Naive thymus-derived CD8-positive, alpha-beta T cell (primary cell): ENCODE measurements around the gene GRIFIN. TPM values are rescaled to one million over a fixed set of nuclear protein-coding genes. Genes with fewer than 3 reads are reported as not detected.

ENCODE experiments used
- ATAC-seq, 2 donors: fragments of 150-1000 bp; cut with Tn5 transposase in 1 of 2; sonication (Bioruptor Pico), chemical (Tn5 transposase) in 1 of 2; 1 replicate in 1 of 2; 2 replicates in 1 of 2; pipeline ENCODE4 v1.10.0; 2021; ENCODE audit warnings: mild to moderate bottlenecking in 2 of 2, moderate library complexity in 2 of 2
- POLR2A ChIA-PET: fragments of 350-600 bp; sonication (Branson Sonifier 250); formaldehyde crosslinking; loops from one replicate; lab custom pipeline; 2021; ENCODE audit warnings: antibody characterized with exemption; lab: Charles Lee
- DNase-seq, 10 donors: peaks; one replicate each; pipeline versions ENCODE4 v3.0.0 to v3.0.0-alpha.2; 2020 to 2022
- H3K27ac Mint-ChIP-seq, 10 donors: one replicate each; pipeline ENCODE4 v1.8.0; 2020 to 2022; ENCODE audit warnings: mild to moderate bottlenecking in 10 of 10, mixed read lengths in 10 of 10, moderate library complexity in 4 of 10, inconsistent platforms in 1 of 10
- H3K27me3 Mint-ChIP-seq, 5 donors: one replicate each; pipeline ENCODE4 v1.8.0; 2021 to 2022; ENCODE audit warnings: mixed read lengths in 5 of 5
- H3K36me3 Mint-ChIP-seq, 3 donors: one replicate each; pipeline ENCODE4 v1.8.0; 2020 to 2022; ENCODE audit warnings: mixed read lengths in 3 of 3, mild to moderate bottlenecking in 2 of 3, inconsistent platforms in 1 of 3
- H3K4me1 Mint-ChIP-seq, 4 donors: one replicate each; pipeline ENCODE4 v1.8.0; 2021 to 2022; ENCODE audit warnings: mixed read lengths in 4 of 4
- H3K4me3 Mint-ChIP-seq, 10 donors: one replicate each; pipeline ENCODE4 v1.8.0; 2020 to 2022; ENCODE audit warnings: mild to moderate bottlenecking in 10 of 10, mixed read lengths in 10 of 10, moderate library complexity in 6 of 10, inconsistent platforms in 1 of 10
- H3K9me3 Mint-ChIP-seq, 9 donors: one replicate each; pipeline ENCODE4 v1.8.0; 2020 to 2022; ENCODE audit warnings: mixed read lengths in 9 of 9, mild to moderate bottlenecking in 3 of 9, inconsistent platforms in 1 of 9, moderate library complexity in 1 of 9
- polyA plus RNA-seq, 3 donors: library from polyadenylated mRNA; unstranded; fragments of 300-500 nt; fragmentation: Illumina TruSeq; gene quantifications; one replicate each; pipeline ENCODE4 v1.2.3, GENCODE V29; 2021
- total RNA-seq, 8 experiments: library from RNA in 2 of 8; stranded (reverse) in 2 of 8; gene quantifications; one replicate each; pipeline ENCODE4 v1.2.3 and lab custom pipeline; 2021 to 2026

The GRIFIN gene, protein sequence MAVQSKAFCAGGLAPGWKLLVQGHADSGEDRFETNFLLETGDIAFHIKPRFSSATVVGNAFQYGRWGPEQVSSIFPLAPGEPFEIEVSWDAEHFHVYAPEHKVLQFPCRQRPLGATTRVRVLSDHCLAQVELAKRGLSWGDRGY
- not detected for total RNA-seq
- not detected for polyA plus RNA-seq
- total RNA-seq (lab: John Stamatoyannopoulos, UW): 0 to 0.09 (median 0) reads per million in 6 experiments

DNA sequence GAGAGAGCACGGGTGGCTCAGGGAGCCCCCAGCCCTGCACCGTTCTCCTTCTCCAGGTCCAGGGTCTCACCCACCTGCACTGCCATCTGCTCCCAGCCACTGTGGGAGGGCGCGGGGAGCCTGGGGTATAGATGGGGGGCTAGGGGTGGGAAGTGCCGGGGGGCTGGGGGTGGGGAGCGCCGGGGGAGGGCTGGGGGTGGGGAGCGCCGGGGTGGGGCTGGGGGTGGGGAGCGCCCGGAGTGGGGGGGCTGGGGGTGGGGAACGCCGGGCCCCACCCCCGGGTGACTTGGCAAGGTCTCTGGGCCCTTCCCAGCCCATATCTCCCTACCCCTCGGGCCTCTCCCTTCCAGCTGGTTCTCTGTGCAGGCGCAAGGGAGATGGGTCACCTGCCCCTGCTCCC lies at the start of gene GRIFIN:
GRIFIN (minus strand) TSS at position 101 of the 400 bp plus-strand sequence; CDS start at position 86, 15 bp downstream.
- peak within 1 kb of the TSS in 1 of 10 donors; percentile 13 for H3K4me3 Mint-ChIP-seq
- ATAC-seq (no peak), DNase-seq (no peak)
- peaks cover 1 to 10% (median 8%) of the 10 kb centered on the region in 4 donors for H3K4me1 Mint-ChIP-seq
- peaks cover 0 to 1% (median 0%) of the 10 kb centered on the region in 5 donors for H3K27me3 Mint-ChIP-seq
- POLR2A ChIA-PET: interaction anchor here (0.7 to 2.8 kb wide), 4 partner anchors 33 to 54 kb away, joined by 3 to 15 read pairs (median 10); no protein-coding TSS in a partner anchor
- H3K9me3 Mint-ChIP-seq: peaks cover 0 to 1% (median 0%) of the 10 kb centered on the region in 9 donors
- H3K27ac Mint-ChIP-seq: peak within 1 kb of the TSS in 1 of 10 donors; percentile 32
- no peaks in the 10 kb centered on the region for H3K36me3 Mint-ChIP-seq

DNA sequence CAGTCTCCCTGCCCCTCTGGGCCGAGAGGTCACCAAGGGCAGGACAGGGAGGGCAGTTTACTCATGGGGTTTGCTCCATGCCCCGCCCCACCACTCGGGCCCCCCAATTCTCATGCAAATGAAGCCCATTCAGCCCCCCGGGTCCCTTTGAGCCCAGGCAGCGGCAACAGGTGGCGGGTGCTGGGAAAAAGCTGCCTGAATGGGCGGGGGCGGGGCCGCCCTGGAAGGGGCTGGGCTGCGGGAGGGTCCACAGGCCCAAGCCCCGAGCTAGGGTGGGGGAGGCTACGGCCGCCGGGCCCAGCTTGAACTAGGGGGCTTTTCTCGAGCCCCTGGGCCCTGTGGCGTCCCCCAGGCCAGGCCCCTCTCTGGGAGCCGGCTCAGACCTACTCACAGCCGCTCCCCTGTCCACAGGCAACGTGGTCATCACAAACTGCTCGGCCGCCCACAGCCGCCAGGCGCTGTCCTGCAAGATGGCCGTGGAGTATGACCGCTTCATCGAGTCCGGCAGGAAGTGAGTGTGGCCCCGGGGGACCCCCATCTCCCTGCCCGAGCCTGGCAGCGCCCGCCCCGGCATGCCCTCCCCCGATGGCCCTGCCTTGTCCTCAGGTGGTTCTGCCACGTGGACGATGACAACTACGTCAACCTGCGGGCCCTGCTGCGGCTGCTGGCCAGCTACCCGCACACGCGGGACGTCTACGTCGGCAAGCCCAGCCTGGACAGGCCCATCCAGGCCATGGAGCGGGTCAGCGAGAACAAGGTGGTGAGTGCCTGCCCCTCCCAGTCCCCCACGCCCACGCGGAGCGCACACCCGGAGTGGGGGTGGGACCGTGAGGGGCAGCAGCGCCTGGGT lies 48.8 kb upstream of the GRIFIN start:
- Mint-ChIP-seq H3K4me1 (peaks cover 22 to 70% (median 67%) of the 10 kb centered on the region in 4 donors), H3K9me3 (no peaks in the 10 kb centered on the region), H3K4me3 (peak overlapping the region in 3 of 10 donors; percentile 22 to 91 (median 54)), H3K36me3 (peaks cover 4 to 42% (median 10%) of the 10 kb centered on the region in 3 donors), H3K27me3 (no peaks in the 10 kb centered on the region), H3K27ac (peak overlapping the region in 1 of 10 donors; percentile 29)
- POLR2A ChIA-PET: interaction anchor here (2.0 to 15.4 kb wide), 4 partner anchors 13 to 34 kb away, joined by 4 to 821 read pairs (median 20); partner anchors contain the start of genes IQCE and LFNG
- DNase-seq (peak in 1 of 10 donors; percentile 14), ATAC-seq (no peak)

DNA sequence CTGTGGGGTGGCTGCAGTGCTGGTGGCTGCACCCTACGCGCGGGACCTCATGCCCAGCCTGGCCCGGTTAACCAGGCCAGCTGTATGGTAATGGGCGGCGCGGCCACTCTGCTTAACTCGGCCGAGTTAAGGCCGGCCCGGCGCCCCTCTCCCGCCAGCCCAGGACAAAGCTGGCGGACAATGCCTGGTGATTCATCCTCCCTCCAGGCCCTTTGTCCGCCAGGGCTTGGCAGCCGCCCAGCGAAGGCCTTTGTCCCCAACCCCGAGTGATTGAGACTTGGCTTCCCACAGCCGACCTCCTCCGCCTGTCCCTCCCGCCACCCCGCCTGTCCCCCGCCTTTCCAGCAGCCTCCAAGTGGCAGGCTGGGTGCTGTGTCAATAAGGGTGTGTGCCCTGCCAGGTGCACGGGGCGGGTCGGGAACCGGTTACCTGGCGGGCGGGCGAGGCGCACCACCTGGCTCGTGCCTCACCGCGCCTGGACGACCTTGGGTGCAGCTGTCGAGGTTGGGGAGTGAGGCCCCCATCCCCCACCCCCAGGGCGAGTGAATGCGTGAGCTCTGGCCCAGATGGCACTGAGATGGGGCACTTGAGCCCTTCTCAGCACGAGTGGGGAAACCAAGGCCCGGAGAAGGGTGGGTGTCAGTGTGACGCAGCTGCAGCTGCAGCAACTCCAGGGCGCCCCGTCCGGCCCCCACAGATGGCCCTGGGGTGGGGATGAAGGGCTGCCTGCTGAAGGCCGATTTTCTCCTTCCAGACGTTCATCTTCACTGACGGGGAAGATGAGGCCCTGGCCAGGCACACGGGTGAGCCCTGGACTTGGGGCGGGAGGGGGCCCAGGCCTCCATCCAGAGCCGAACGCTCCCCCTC lies 48.0 kb upstream of the GRIFIN start:
- peak in 2 of 10 donors; percentile 46 to 56 for DNase-seq
- POLR2A ChIA-PET: interaction anchor here (0.6 to 15.4 kb wide), 7 partner anchors 12 to 541 kb away, joined by 3 to 821 read pairs (median 5); partner anchors contain the start of genes BRAT1, IQCE and LFNG
- no peaks in the 10 kb centered on the region for H3K27me3 Mint-ChIP-seq
- ATAC-seq: no peak
- peaks cover 18 to 64% (median 59%) of the 10 kb centered on the region in 4 donors for H3K4me1 Mint-ChIP-seq
- peaks cover 4 to 42% (median 10%) of the 10 kb centered on the region in 3 donors for H3K36me3 Mint-ChIP-seq
- H3K27ac Mint-ChIP-seq: peak overlapping the region in 4 of 10 donors; percentile 40 to 91 (median 56)
- peak overlapping the region; percentile 12 to 93 (median 45) for H3K4me3 Mint-ChIP-seq
- H3K9me3 Mint-ChIP-seq: no peaks in the 10 kb centered on the region

DNA sequence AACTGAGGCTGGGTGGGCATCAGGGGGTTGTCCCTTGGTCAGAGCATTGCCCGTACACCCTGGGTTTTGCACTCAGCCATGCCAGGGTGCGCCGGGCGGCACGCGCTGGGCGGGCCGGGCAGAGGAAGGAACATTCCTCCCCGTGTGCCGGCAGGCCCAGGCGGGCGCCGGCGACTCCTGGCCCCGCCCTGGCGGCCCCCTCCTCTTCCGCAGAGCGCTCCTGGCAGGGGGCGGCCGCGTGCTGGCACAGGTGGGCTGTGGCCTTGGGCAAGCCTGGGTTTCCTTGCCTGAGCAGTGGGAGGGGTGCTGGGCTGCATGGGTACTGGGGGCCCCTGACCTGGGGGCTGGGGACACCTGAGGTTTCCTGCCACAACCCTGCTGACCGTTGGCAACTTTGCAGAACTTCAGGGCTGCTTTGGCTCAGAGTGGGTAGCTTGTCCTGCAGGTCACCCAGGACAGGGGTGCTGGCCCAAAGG lies 47.3 kb upstream of the GRIFIN start:
- Mint-ChIP-seq H3K27ac (peak overlapping the region in 8 of 10 donors; percentile 90 to 95 (median 92)), H3K4me1 (peaks cover 17 to 61% (median 55%) of the 10 kb centered on the region in 4 donors), H3K36me3 (peaks cover 4 to 42% (median 10%) of the 10 kb centered on the region in 3 donors), H3K27me3 (no peaks in the 10 kb centered on the region), H3K9me3 (no peaks in the 10 kb centered on the region), H3K4me3 (peak overlapping the region; percentile 90 to 99 (median 94))
- ATAC-seq (no peak), DNase-seq (no peak)
- POLR2A ChIA-PET: interaction anchor here (0.6 to 15.4 kb wide), 9 partner anchors 12 to 541 kb away, joined by 3 to 821 read pairs (median 5); partner anchors contain the start of genes BRAT1, IQCE and LFNG

DNA sequence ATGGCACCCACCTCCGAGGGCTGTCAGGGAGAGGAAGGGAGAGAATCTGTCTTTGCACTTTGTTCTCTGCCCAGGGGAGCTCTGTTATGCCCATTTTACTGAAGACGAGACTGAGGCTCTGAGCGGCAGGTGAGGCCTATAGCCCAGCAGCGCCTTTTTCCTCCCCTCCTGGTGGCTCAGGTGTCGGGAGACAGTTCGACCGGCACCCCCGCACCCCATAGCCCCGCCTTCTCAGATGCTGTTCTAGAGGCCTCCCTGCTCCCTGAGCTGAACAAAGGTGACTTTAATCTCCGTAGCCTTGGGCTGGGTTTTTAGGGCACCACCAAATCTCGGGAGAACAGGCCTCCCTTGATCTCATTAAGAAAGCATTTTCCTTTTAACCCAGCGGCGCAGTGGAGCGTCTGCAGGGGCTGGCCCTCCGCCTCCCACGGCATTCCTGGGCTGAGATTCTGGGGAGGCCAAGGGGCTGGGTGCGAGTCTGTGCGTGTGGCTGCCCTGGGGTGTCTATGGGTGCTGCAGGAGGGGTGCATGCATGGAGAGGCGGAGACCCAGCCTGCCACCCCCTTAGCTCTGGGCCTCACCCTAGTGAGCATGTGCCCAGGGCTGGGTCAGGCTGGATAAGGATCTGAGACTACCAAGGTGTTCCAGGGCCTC lies 46.7 kb upstream of the GRIFIN start:
- POLR2A ChIA-PET: interaction anchor here (0.6 to 22.8 kb wide), 11 partner anchors 1 to 124 kb away, joined by 3 to 821 read pairs (median 5); partner anchors contain the start of genes BRAT1, IQCE and LFNG
- ATAC-seq (no peak), DNase-seq (no peak)
- Mint-ChIP-seq H3K27ac (peak overlapping the region; percentile 90 to 95 (median 93)), H3K4me3 (peak overlapping the region; percentile 90 to 99 (median 94)), H3K4me1 (peaks cover 18 to 61% (median 55%) of the 10 kb centered on the region in 4 donors), H3K27me3 (no peaks in the 10 kb centered on the region), H3K9me3 (no peaks in the 10 kb centered on the region), H3K36me3 (peaks cover 4 to 37% (median 10%) of the 10 kb centered on the region in 3 donors)

DNA sequence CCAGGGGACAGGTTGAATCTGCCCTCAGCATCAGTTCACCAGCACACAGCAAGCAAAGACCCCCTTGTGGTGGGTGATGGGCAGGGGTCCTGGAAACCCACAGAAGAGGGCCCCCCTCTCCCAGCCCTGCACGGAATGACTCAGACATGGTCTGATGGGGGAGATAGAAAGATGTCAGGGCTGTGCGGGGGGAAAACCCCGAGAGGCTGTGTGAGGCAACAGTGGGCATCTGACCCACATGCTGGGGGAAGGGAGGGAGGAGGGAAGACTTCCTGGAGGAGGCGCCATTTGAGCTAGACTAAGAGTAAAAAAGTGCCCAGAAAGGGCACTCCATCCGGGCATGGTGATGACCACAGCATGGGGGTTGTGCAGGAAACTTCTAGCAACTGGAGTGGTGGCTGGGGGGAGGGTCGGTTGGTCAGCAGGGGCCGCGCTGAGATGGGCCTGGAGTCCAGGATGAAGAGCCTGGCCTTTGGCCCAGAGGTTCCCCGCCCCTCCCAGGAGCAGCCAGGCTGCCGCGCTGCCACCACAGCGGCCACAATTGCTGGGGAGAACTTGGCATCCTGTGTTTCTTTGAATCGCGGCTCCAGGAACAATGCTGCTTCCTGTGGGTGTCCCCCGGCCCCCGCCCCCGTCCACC lies 45.9 kb upstream of the GRIFIN start:
- H3K4me1 Mint-ChIP-seq: peaks cover 20 to 61% (median 55%) of the 10 kb centered on the region in 4 donors
- H3K27ac Mint-ChIP-seq: peak overlapping the region; percentile 84 to 95 (median 92)
- ATAC-seq (peak; percentile 31 to 53), DNase-seq (peak in 8 of 10 donors; percentile 41 to 77 (median 62))
- peaks cover 4 to 32% (median 10%) of the 10 kb centered on the region in 3 donors for H3K36me3 Mint-ChIP-seq
- H3K4me3 Mint-ChIP-seq: peak overlapping the region; percentile 90 to 99 (median 94)
- H3K9me3 Mint-ChIP-seq: no peaks in the 10 kb centered on the region
- no peaks in the 10 kb centered on the region for H3K27me3 Mint-ChIP-seq
- POLR2A ChIA-PET: interaction anchor here (0.7 to 22.8 kb wide), 11 partner anchors 2 to 171 kb away, joined by 3 to 821 read pairs (median 5); partner anchors contain the start of genes BRAT1, IQCE and LFNG

DNA sequence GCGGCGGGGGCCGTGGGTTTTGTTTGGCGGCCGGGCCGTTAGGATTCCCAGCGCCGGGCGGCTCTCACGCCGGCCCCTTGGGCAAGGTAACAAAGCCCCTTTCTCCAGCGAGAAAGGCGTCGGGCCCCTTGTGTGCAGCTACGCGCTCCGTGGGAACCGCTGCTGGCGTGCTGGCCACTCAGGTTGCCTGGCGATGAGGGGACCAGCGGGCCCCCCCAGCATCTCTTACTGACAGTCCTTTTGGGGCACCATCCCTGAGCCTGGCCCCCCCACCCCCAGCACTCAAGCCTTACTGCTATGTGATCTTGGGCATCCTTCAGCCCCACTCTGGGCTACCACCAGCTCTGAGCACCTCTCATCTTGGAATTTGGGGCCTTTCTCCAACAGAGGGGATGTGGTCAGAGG lies 45.1 kb upstream of the GRIFIN start:
- POLR2A ChIA-PET: interaction anchor here (0.7 to 22.8 kb wide), 10 partner anchors 3 to 172 kb away, joined by 3 to 821 read pairs (median 5); partner anchors contain the start of genes IQCE, LFNG and TTYH3
- no peak for DNase-seq
- ATAC-seq: no peak
- peak overlapping the region; percentile 84 to 95 (median 92) for H3K27ac Mint-ChIP-seq
- H3K27me3 Mint-ChIP-seq: no peaks in the 10 kb centered on the region
- H3K4me3 Mint-ChIP-seq: peak overlapping the region; percentile 90 to 99 (median 94)
- H3K4me1 Mint-ChIP-seq: peaks cover 19 to 55% (median 49%) of the 10 kb centered on the region in 4 donors
- peaks cover 4 to 26% (median 10%) of the 10 kb centered on the region in 3 donors for H3K36me3 Mint-ChIP-seq
- no peaks in the 10 kb centered on the region for H3K9me3 Mint-ChIP-seq

DNA sequence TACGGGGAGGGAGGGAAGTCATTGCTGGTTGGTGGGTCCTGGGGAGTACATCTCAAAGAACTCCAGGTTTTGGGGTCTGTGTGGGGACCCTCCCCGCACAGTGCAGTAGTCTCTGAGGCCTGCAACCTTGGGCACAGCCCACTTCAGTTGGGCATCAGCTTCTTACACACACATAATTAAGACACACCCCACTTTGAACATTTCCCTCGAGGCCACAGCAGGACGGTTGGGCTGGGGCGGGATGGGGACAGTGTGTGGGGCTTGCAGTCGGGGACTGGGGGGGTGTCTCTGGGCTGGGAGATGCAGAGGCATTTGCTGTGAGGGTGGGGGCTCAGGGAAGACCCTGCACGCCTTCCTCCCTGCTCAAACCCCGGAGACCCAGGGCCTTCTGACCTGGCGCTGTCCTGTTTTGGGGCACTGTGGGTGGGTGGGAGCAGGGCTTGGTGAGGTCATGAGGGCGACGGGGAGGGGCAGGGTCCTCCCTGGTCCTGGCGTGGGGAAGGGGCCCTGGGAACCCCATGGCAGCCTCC lies 44.6 kb upstream of the GRIFIN start:
- Mint-ChIP-seq H3K4me3 (peak overlapping the region; percentile 91 to 99 (median 97)), H3K36me3 (peaks cover 4 to 20% (median 10%) of the 10 kb centered on the region in 3 donors), H3K27me3 (no peaks in the 10 kb centered on the region), H3K4me1 (peaks cover 19 to 50% (median 43%) of the 10 kb centered on the region in 4 donors), H3K27ac (peak overlapping the region; percentile 45 to 97 (median 91)), H3K9me3 (no peaks in the 10 kb centered on the region)
- POLR2A ChIA-PET: interaction anchor here (0.7 to 22.8 kb wide), 13 partner anchors 3 to 113 kb away, joined by 3 to 821 read pairs (median 4); partner anchors contain the start of genes BRAT1, IQCE, LFNG and TTYH3
- ATAC-seq: no peak
- DNase-seq: no peak

DNA sequence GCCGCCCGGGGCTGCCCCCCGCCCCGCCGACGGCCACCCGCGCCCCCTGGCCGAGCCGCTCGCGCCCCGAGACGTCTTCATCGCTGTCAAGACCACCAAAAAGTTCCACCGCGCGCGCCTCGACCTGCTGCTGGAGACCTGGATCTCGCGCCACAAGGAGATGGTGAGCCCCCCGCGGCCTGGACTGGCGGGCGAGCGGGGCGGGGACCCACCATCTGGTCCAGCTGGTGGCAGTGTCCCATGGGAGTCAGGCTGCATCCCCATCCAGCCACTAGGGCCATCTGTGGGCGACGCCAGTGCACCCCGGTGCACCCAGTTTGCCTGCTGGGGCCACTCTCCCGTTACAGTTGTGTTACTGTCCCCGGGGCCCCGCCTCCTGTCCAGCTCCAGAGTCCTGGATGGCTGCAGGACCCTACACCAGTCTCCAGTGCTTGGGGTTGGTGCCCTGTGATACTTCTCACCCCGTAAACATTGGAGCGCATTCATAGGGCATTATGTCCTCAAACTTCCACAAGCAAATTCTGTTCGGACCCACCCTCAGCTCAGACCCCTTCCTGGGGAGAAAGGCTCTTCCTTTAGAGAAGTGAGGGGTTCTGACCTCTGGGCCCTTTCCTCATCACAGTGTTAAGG lies 44.0 kb upstream of the GRIFIN start:
- ATAC-seq (no peak), DNase-seq (no peak)
- Mint-ChIP-seq H3K27ac (peak overlapping the region; percentile 45 to 97 (median 91)), H3K4me1 (peaks cover 19 to 47% (median 40%) of the 10 kb centered on the region in 4 donors), H3K27me3 (no peaks in the 10 kb centered on the region), H3K4me3 (peak overlapping the region; percentile 91 to 99 (median 97)), H3K36me3 (peaks cover 4 to 17% (median 10%) of the 10 kb centered on the region in 3 donors), H3K9me3 (no peaks in the 10 kb centered on the region)
- POLR2A ChIA-PET: interaction anchor here (0.7 to 22.8 kb wide), 13 partner anchors 4 to 113 kb away, joined by 3 to 821 read pairs (median 4); partner anchors contain the start of genes BRAT1, GRIFIN, IQCE and LFNG
